Activated T-cell treated with anti-CD3 and anti-CD28 coated beads, Interleukin-2, amount 50 U/mL, for 48 hours (primary cell): ENCODE data around the gene SRP72.
A peak's percentile ranks its signal among the peaks of the same experiment; 100 is the strongest.
"Not testable (repeated sequence)": the region's sequence is repeated elsewhere in the genome, so short reads cannot be mapped to it uniquely, and the experiment has no call there.

Experiments
- DNase-seq, 2 experiments: peaks; one replicate each; pipeline ENCODE4 v3.0.0-alpha.2; 2020

SRP72 gene

GRCh38 chr4:56467284-56468096 lies at the start of gene SRP72:
Gene SRP72, plus strand, starts transcription at chr4:56467617. Its CDS starts 19 bp downstream, at chr4:56467636.
- DNase-seq, result peak; percentile 88 to 89

GRCh38 chr4:56424176-56424575 lies 43.2 kb upstream of the SRP72 start:
- DNase-seq, result no peak

GRCh38 chr4:56424697-56425514 lies 42.5 kb upstream of the SRP72 start:
- no peak for DNase-seq

- DNase-seq, result no peak
These were observed 41.9 kb upstream of the SRP72 start for GRCh38 chr4:56425518-56425917.

GRCh38 chr4:56426273-56426672 lies 41.1 kb upstream of the SRP72 start:
- DNase-seq, result no peak

GRCh38 chr4:56427179-56427578 lies 40.2 kb upstream of the SRP72 start:
- DNase-seq, result no peak

- DNase-seq, result no peak
These were observed 37.2 kb upstream of the SRP72 start for GRCh38 chr4:56430203-56430602.

- no peak for DNase-seq
These were observed 34.1 kb upstream of the SRP72 start for GRCh38 chr4:56433280-56433679.

- peak; percentile 65 to 69 for DNase-seq
These were observed 32.7 kb upstream of the SRP72 start for GRCh38 chr4:56434599-56435139.

- DNase-seq, result peak; percentile 99
These were observed 32.1 kb upstream of the SRP72 start, which contains the start of gene PPAT for GRCh38 chr4:56435140-56435926. Gene PPAT, minus strand, starts transcription at chr4:56435615. Its CDS starts 138 bp downstream, at chr4:56435477.

- no peak for DNase-seq
These were observed 28.7 kb upstream of the SRP72 start for GRCh38 chr4:56438766-56439165.

GRCh38 chr4:56440983-56441382 lies 26.4 kb upstream of the SRP72 start:
- no peak for DNase-seq

- DNase-seq, result no peak
These were observed 22.7 kb upstream of the SRP72 start for GRCh38 chr4:56444719-56445118.

- no peak for DNase-seq
These were observed 21.7 kb upstream of the SRP72 start for GRCh38 chr4:56445699-56446098.

GRCh38 chr4:56448301-56448700 lies 19.1 kb upstream of the SRP72 start:
- no peak for DNase-seq

- not testable (repeated sequence) for DNase-seq
These were observed 17.9 kb upstream of the SRP72 start for GRCh38 chr4:56449475-56449874.

- no peak for DNase-seq
These were observed 17.1 kb upstream of the SRP72 start for GRCh38 chr4:56450342-56450741.

- DNase-seq, result no peak
These were observed 7.3 kb upstream of the SRP72 start for GRCh38 chr4:56460085-56460484.

- DNase-seq, result no peak
These were observed 5.3 kb upstream of the SRP72 start for GRCh38 chr4:56462157-56462556.

- DNase-seq, result no peak
These were observed 3.7 kb upstream of the SRP72 start for GRCh38 chr4:56463711-56464110.

- DNase-seq, result no peak
These were observed 2.8 kb upstream of the SRP72 start for GRCh38 chr4:56464581-56464980.

- no peak for DNase-seq
These were observed 1.7 kb upstream of the SRP72 start for GRCh38 chr4:56465599-56466295.
